IMR-90 (cell line): Measurements from ENCODE around the gene ZBTB25.

ENCODE experiments used
- MXI1 ChIP-seq: IDR thresholded peaks from 2 replicates; pipeline ENCODE4 v1.6.1; 2012; ENCODE audit warnings: low read depth, mild to moderate bottlenecking, low read length, moderate library complexity, borderline replicate concordance
- TF ChIP-seq, protein P1 (sequence below): conservative IDR thresholded peaks from 2 replicates; pipeline ENCODE4 v1.5.1; 2012; ENCODE audit warnings: mild to moderate bottlenecking, low read depth, low read length, improper control_type of control experiment

DNA sequence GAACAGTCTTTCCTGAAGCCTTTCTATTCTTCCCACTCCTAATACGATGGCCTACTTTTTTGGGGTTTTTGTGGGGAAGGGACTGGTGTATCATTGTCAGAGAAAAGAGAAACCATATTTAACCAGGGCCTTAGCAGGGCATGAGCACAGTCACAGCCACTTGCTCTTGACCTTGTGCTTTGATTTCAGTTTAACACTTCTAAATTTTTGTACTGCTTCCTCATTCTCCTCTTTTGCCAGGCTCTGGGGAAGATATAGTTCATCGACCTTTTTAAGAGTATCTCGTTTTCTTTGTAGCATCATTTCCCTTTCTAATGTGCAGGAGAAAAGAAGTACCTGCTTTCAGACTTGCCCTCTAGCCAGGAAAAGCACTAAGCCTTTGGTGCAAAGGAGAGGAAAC is 3.1 kb upstream of the ZBTB25 start:
- TF ChIP-seq, protein P1, sequence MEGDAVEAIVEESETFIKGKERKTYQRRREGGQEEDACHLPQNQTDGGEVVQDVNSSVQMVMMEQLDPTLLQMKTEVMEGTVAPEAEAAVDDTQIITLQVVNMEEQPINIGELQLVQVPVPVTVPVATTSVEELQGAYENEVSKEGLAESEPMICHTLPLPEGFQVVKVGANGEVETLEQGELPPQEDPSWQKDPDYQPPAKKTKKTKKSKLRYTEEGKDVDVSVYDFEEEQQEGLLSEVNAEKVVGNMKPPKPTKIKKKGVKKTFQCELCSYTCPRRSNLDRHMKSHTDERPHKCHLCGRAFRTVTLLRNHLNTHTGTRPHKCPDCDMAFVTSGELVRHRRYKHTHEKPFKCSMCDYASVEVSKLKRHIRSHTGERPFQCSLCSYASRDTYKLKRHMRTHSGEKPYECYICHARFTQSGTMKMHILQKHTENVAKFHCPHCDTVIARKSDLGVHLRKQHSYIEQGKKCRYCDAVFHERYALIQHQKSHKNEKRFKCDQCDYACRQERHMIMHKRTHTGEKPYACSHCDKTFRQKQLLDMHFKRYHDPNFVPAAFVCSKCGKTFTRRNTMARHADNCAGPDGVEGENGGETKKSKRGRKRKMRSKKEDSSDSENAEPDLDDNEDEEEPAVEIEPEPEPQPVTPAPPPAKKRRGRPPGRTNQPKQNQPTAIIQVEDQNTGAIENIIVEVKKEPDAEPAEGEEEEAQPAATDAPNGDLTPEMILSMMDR: no peak
- no peak for TF ChIP-seq MXI1
